ENCODE results near the gene CCDC126. TPM values are rescaled to one million over a fixed set of nuclear protein-coding genes. Genes with fewer than 3 reads are reported as not detected.

The CCDC126 gene
- total RNA-seq, 1 donor, result 8.5 TPM

DNA sequence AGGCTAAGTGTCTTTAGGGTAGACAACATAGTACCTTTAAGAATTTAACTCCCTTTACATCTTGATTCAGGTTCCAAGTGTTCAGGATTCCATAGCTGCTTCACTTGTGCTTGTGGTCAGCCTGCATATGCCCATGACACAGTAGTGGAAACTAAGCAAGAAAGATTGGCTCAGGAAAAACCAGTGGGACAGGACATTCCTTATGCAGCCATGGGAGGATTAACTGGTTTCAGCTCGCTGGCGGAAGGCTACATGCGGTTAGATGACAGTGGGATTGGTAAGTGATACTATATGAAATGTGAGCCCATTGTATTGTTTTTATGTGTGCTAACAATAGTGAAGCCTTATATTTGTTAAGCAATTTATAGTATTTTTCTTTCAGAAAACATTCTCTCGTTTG is 94.1 kb downstream of the CCDC126 start:
- DNase-seq (ENCODE audit: low read depth), result no peak
- TF ChIP-seq CTCF (IDR thresholded peaks at IDR 0.05; ENCODE audit: insufficient read depth, low read length), result no peak
- H3K4me3 ChIP-seq (ENCODE audit: low read depth, low read length), result no peak overlapping the region

GRCh38 chr7:23693224-23693623 is 96.0 kb downstream of the CCDC126 start:
- DNase-seq (ENCODE audit: low read depth), result no peak
- TF ChIP-seq CTCF (IDR thresholded peaks at IDR 0.05; ENCODE audit: insufficient read depth, low read length), result no peak
- H3K4me3 ChIP-seq (ENCODE audit: low read depth, low read length), result no peak overlapping the region

Small RNA genes lying within 50 kb of the gene (small RNA-seq; reads per million reads assigned to genes)
- gene AC006026.2, result not detected

Other genes starting within 250 kb of the CCDC126 start
- 2.9 and 116 TPM in 2 replicates for gene IGF2BP3, start 126.9 kb upstream of the CCDC126 start, total RNA-seq (ENCODE audit: low replicate concordance)
- gene TRA2A, start 65.4 kb upstream of the CCDC126 start, total RNA-seq (ENCODE audit: low replicate concordance), result 34.8 and 48.0 TPM in 2 replicates
- gene FAM221A, start 82.8 kb downstream of the CCDC126 start, total RNA-seq (ENCODE audit: low replicate concordance), result 0.74 and 1.4 TPM in 2 replicates
- gene STK31, start 112.8 kb downstream of the CCDC126 start, total RNA-seq (ENCODE audit: low replicate concordance), result 0.09 and 0.33 TPM in 2 replicates